MM.1S (cell line): ENCODE measurements around the gene SLC22A2.

Source experiments
- DNase-seq: peaks from one replicate; pipeline ENCODE4 v3.0.0-alpha.2; 2015
- H2AFZ ChIP-seq: fragments of 300-600 bp; sonication (generic); 2 replicates; pipeline ENCODE4 v1.6.0; 2016; ENCODE audit warnings: antibody characterized with exemption, low read length
- H3F3A ChIP-seq: fragments of 300-600 bp; sonication (generic); 2 replicates; pipeline ENCODE4 v1.6.1; 2016; ENCODE audit warnings: mild to moderate bottlenecking, antibody characterized with exemption, low read length, moderate library complexity, mixed read lengths; ENCODE audit not compliant: insufficient read depth
- H3K27ac ChIP-seq: fragments of 300-600 bp; sonication (generic); 2 replicates; pipeline ENCODE4 v1.5.1; 2016; ENCODE audit warnings: mild to moderate bottlenecking, low read length
- H3K27me3 ChIP-seq: fragments of 300-600 bp; sonication (generic); replicated peaks from 2 replicates; pipeline ENCODE4 v1.6.0; 2016; ENCODE audit warnings: low read length; ENCODE audit not compliant: insufficient read depth
- H3K36me3 ChIP-seq: fragments of 300-600 bp; sonication (generic); replicated peaks from 2 replicates; pipeline ENCODE4 v1.6.1; 2016; ENCODE audit warnings: mild to moderate bottlenecking, low read length, mixed read lengths; ENCODE audit not compliant: insufficient read depth
- H3K4me1 ChIP-seq: fragments of 300-600 bp; sonication (generic); 2 replicates; pipeline ENCODE4 v1.6.1; 2016; ENCODE audit warnings: low read length, mixed read lengths
- H3K4me2 ChIP-seq: fragments of 300-600 bp; sonication (generic); 2 replicates; pipeline ENCODE4 v1.6.0; 2016; ENCODE audit warnings: low read depth, low read length
- H3K4me3 ChIP-seq: fragments of 300-600 bp; sonication (generic); 2 replicates; pipeline ENCODE4 v1.5.1; 2016; ENCODE audit warnings: low read length, mixed read lengths
- H3K79me2 ChIP-seq: fragments of 300-600 bp; sonication (generic); 2 replicates; pipeline ENCODE4 v1.6.1; 2016; ENCODE audit warnings: mixed run types, low read length, mixed read lengths
- H3K9ac ChIP-seq: fragments of 300-600 bp; sonication (generic); 2 replicates; pipeline ENCODE4 v1.6.1; 2016; ENCODE audit warnings: low read length, mixed read lengths
- H3K9me2 ChIP-seq: fragments of 300-600 bp; sonication (generic); replicated peaks from 2 replicates; pipeline ENCODE4 v1.6.1; 2016; ENCODE audit warnings: mild to moderate bottlenecking, low read length, mixed read lengths; ENCODE audit not compliant: insufficient read depth
- H3K9me3 ChIP-seq: fragments of 300-600 bp; sonication (generic); replicated peaks from 2 replicates; pipeline ENCODE4 v1.6.1; 2016; ENCODE audit warnings: mild to moderate bottlenecking, low read length, mixed read lengths; ENCODE audit not compliant: insufficient read depth
- H4K20me1 ChIP-seq: fragments of 300-600 bp; sonication (generic); 2 replicates; pipeline ENCODE4 v1.6.1; 2016; ENCODE audit warnings: mild to moderate bottlenecking, low read length, moderate library complexity, mixed read lengths; ENCODE audit not compliant: insufficient read depth
- EZH2 ChIP-seq: fragments of 300-600 bp; sonication (generic); optimal IDR thresholded peaks from 2 replicates; pipeline ENCODE3; 2017; ENCODE audit warnings: low read depth, mild to moderate bottlenecking, antibody characterized with exemption, low read length, mixed read lengths
- EZH2phosphoT487 ChIP-seq: fragments of 300-600 bp; sonication (generic); IDR thresholded peaks from 2 replicates; pipeline ENCODE4 v1.6.1; 2018; ENCODE audit warnings: antibody characterized with exemption, low read length
- TF ChIP-seq, protein P1 (sequence below): fragments of 300-600 bp; sonication (generic); IDR thresholded peaks from 2 replicates; pipeline ENCODE4 v1.5.1; 2016; ENCODE audit warnings: antibody characterized with exemption, low read length, mixed read lengths

Gene SLC22A2

GRCh38 chr6:160267102-160267501 lies 8.5 kb upstream of the SLC22A2 start:
- Histone ChIP-seq H3K27ac (no peak overlapping the region), H3K4me1 (no peaks in the 10 kb centered on the region), H4K20me1 (no peaks in the 10 kb centered on the region), H3F3A (no peaks in the 10 kb centered on the region), H3K4me3 (no peak overlapping the region), H3K79me2 (no peaks in the 10 kb centered on the region), H3K27me3 (no peaks in the 10 kb centered on the region), H3K9me2 (no peaks in the 10 kb centered on the region), H3K9me3 (no peaks in the 10 kb centered on the region), H2AFZ (no peak overlapping the region), H3K4me2 (no peak overlapping the region), H3K36me3 (no peaks in the 10 kb centered on the region), H3K9ac (no peak overlapping the region)
- TF ChIP-seq, protein P1, sequence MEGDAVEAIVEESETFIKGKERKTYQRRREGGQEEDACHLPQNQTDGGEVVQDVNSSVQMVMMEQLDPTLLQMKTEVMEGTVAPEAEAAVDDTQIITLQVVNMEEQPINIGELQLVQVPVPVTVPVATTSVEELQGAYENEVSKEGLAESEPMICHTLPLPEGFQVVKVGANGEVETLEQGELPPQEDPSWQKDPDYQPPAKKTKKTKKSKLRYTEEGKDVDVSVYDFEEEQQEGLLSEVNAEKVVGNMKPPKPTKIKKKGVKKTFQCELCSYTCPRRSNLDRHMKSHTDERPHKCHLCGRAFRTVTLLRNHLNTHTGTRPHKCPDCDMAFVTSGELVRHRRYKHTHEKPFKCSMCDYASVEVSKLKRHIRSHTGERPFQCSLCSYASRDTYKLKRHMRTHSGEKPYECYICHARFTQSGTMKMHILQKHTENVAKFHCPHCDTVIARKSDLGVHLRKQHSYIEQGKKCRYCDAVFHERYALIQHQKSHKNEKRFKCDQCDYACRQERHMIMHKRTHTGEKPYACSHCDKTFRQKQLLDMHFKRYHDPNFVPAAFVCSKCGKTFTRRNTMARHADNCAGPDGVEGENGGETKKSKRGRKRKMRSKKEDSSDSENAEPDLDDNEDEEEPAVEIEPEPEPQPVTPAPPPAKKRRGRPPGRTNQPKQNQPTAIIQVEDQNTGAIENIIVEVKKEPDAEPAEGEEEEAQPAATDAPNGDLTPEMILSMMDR, result no peak
- TF ChIP-seq EZH2phosphoT487, result no peak
- TF ChIP-seq EZH2, result no peak
- DNase-seq, result no peak

GRCh38 chr6:160265869-160266476 lies 7.4 kb upstream of the SLC22A2 start:
- Histone ChIP-seq H3K4me1 (no peaks in the 10 kb centered on the region), H3K4me2 (peak overlapping the region; percentile 47), H3K36me3 (no peaks in the 10 kb centered on the region), H3K9me2 (no peaks in the 10 kb centered on the region), H2AFZ (peak overlapping the region; percentile 3; the same call in 1 of the 2 replicates), H4K20me1 (no peaks in the 10 kb centered on the region), H3K27me3 (no peaks in the 10 kb centered on the region), H3F3A (no peaks in the 10 kb centered on the region), H3K27ac (no peak overlapping the region; the same call in 1 of the 2 replicates), H3K9ac (no peak overlapping the region), H3K4me3 (peak overlapping the region; percentile 28; the same call in 1 of the 2 replicates), H3K79me2 (no peaks in the 10 kb centered on the region), H3K9me3 (no peaks in the 10 kb centered on the region)
- TF ChIP-seq EZH2phosphoT487 (no peak), EZH2 (no peak)
- TF ChIP-seq, protein P1, result no peak
- peak; percentile 36 for DNase-seq

DNA sequence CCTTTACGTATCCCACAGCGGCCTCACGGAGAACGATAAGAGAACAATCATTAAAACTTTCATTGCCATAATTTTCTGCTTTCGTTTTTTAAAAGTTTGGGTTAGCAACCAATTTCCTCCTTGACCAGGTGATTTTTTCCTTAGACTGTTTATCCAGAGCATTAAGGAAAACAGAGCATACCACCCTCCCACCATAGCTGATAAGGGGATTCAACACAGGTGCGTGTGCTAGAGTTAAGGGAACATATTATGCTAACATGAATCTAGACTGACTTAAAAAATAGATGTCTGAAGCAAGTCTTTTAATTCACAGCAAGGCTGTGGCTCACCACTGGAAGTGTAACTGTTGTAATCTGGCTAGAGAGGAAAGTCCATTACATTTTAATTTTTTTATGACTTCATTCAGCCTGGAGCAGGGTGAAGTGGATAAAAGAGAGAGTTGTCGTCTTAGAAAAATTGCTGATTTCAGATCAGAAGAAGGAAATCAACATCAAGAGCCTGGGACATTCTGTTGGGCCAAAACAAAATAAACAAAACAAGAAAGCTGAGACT lies 5.5 kb upstream of the SLC22A2 start:
- Histone ChIP-seq H3K4me3 (no peak overlapping the region), H3K9ac (no peak overlapping the region), H3K27ac (no peak overlapping the region), H3K9me3 (no peaks in the 10 kb centered on the region), H3K9me2 (no peaks in the 10 kb centered on the region), H3K4me2 (no peak overlapping the region), H3K4me1 (no peaks in the 10 kb centered on the region), H4K20me1 (no peaks in the 10 kb centered on the region), H3K27me3 (no peaks in the 10 kb centered on the region), H3F3A (no peaks in the 10 kb centered on the region), H2AFZ (no peak overlapping the region), H3K36me3 (no peaks in the 10 kb centered on the region), H3K79me2 (no peaks in the 10 kb centered on the region)
- no peak for TF ChIP-seq EZH2phosphoT487
- TF ChIP-seq EZH2, result no peak
- TF ChIP-seq, protein P1, result no peak
- DNase-seq, result no peak
